ENCODE results near the gene PATE1.

DNA sequence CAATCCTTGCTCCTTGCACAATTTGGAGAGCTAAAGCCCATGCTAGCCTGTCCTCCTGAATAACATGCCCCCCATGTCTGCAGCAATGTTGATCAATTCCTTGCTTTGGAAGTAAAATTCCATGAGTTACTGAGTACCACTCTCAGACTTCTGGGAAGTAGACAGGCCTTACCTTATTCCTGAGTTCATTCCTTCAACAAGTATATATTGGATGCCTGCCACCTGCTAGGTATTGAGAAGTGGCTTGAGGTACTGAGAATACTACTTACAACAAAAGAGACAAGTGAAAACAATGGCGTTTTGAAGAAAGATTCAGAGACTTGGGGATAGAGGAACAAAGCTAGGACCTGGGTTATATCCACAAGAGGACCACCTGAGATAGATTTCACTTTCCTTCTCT, 20.2 kb downstream of the PATE1 start:
- TF ChIP-seq, protein P1, sequence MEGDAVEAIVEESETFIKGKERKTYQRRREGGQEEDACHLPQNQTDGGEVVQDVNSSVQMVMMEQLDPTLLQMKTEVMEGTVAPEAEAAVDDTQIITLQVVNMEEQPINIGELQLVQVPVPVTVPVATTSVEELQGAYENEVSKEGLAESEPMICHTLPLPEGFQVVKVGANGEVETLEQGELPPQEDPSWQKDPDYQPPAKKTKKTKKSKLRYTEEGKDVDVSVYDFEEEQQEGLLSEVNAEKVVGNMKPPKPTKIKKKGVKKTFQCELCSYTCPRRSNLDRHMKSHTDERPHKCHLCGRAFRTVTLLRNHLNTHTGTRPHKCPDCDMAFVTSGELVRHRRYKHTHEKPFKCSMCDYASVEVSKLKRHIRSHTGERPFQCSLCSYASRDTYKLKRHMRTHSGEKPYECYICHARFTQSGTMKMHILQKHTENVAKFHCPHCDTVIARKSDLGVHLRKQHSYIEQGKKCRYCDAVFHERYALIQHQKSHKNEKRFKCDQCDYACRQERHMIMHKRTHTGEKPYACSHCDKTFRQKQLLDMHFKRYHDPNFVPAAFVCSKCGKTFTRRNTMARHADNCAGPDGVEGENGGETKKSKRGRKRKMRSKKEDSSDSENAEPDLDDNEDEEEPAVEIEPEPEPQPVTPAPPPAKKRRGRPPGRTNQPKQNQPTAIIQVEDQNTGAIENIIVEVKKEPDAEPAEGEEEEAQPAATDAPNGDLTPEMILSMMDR (IDR thresholded peaks at IDR 0.05), result no peak
- TF ChIP-seq POLR2A (IDR thresholded peaks at IDR 0.05) (no peak), POLR2AphosphoS5 (IDR thresholded peaks at IDR 0.05; ENCODE audit: insufficient read depth in 1 of 2, low read depth in 1 of 2) (no peak)
